GM23248 (cell line): Measurements from ENCODE around the gene CHRNA4. TPM values are rescaled to one million over a fixed set of nuclear protein-coding genes. Genes with fewer than 3 reads are reported as not detected.

ENCODE experiments used
- DNase-seq: peaks from one replicate; pipeline ENCODE4 v3.0.0-alpha.2; 2015
- H2AFZ ChIP-seq: fragments of 200-600 bp; sonication (generic); 2 replicates; pipeline ENCODE4 v1.6.1; 2016; ENCODE audit warnings: antibody characterized with exemption
- H3F3A ChIP-seq: fragments of 200-600 bp; sonication (generic); 2 replicates; pipeline ENCODE4 v1.6.1; 2016; ENCODE audit warnings: mild to moderate bottlenecking, antibody characterized with exemption, mixed run types; ENCODE audit not compliant: insufficient read depth
- H3K27ac ChIP-seq: fragments of 200-600 bp; sonication (generic); 2 replicates; pipeline ENCODE4 v1.5.1; 2016; ENCODE audit warnings: mild to moderate bottlenecking
- H3K27me3 ChIP-seq: fragments of 200-600 bp; sonication (generic); replicated peaks from 2 replicates; pipeline ENCODE4 v1.6.1; 2016; ENCODE audit warnings: mild to moderate bottlenecking; ENCODE audit not compliant: insufficient read depth
- H3K36me3 ChIP-seq: fragments of 200-600 bp; sonication (generic); 2 replicates; pipeline ENCODE4 v1.6.1; 2016; ENCODE audit warnings: low read depth, mild to moderate bottlenecking
- H3K4me1 ChIP-seq: fragments of 200-600 bp; sonication (generic); 2 replicates; pipeline ENCODE4 v1.6.1; 2016; ENCODE audit warnings: mild to moderate bottlenecking; ENCODE audit not compliant: insufficient read depth
- H3K4me2 ChIP-seq: fragments of 200-600 bp; sonication (generic); one replicate; pipeline ENCODE4 v1.6.1; 2016; ENCODE audit warnings: mild to moderate bottlenecking; ENCODE audit not compliant: unreplicated experiment
- H3K4me3 ChIP-seq: fragments of 200-600 bp; sonication (generic); 2 replicates; pipeline ENCODE4 v1.5.1; 2016; ENCODE audit warnings: mild to moderate bottlenecking
- H3K79me2 ChIP-seq: fragments of 200-600 bp; sonication (generic); 2 replicates; pipeline ENCODE4 v1.6.1; 2016; ENCODE audit warnings: mild to moderate bottlenecking; ENCODE audit not compliant: insufficient read depth
- H3K9ac ChIP-seq: fragments of 200-600 bp; sonication (generic); 2 replicates; pipeline ENCODE4 v1.6.1; 2016; ENCODE audit warnings: mild to moderate bottlenecking
- H3K9me2 ChIP-seq: fragments of 200-600 bp; sonication (generic); 2 replicates; pipeline ENCODE4 v1.6.1; 2016; ENCODE audit warnings: mixed run types, mild to moderate bottlenecking, moderate library complexity; ENCODE audit not compliant: insufficient read depth
- H3K9me3 ChIP-seq: fragments of 200-600 bp; sonication (generic); one replicate; pipeline ENCODE4 v1.6.1; 2017; ENCODE audit warnings: low read depth
- H4K20me1 ChIP-seq: fragments of 200-600 bp; sonication (generic); 2 replicates; pipeline ENCODE4 v1.6.0; 2016; ENCODE audit not compliant: insufficient read depth
- EZH2 ChIP-seq: fragments of 200-600 bp; sonication (generic); IDR thresholded peaks from 2 replicates; pipeline ENCODE4 v1.6.1; 2018; ENCODE audit warnings: antibody characterized with exemption, mild to moderate bottlenecking; ENCODE audit not compliant: insufficient read depth, poor library complexity, severe bottlenecking
- EZH2phosphoT487 ChIP-seq: fragments of 200-600 bp; sonication (generic); IDR thresholded peaks from 2 replicates; pipeline ENCODE4 v1.6.1; 2018; ENCODE audit warnings: antibody characterized with exemption, moderate library complexity, mild to moderate bottlenecking, low read depth; ENCODE audit not compliant: insufficient read depth
- WGBS, 2 experiments: methylation state at CpG; one replicate each; pipeline ENCODE4 v1.1.6; 2015 to 2017; ENCODE audit warnings: low lambda C conversion rate in 2 of 2, low coverage in 1 of 2; ENCODE audit errors: missing lambda C conversion rate in 2 of 2; 5-methylcytosine and 5-hydroxymethylcytosine counted together
- in situ Hi-C: fragments of 300-500 bp; cut with MboI; formaldehyde crosslinking; loops from 2 replicates; pipeline ENCODE4 v1.15.0; 2020
- polyA plus RNA-seq: library from polyadenylated mRNA; unstranded; fragments of >200 nt; fragmentation: Nextera tagmentation; extraction: Ambion mirVana; gene quantifications from 2 replicates; pipeline ENCODE4 v1.2.1, GENCODE V29; 2016
- total RNA-seq: library from RNA; depleted of rRNA; stranded (reverse); fragments of >200 nt; shearing (Covaris generic); gene quantifications from 2 replicates; pipeline ENCODE4 v1.2.3, GENCODE V29; 2014

Gene CHRNA4
- total and polyA plus RNA-seq, 2 experiments from 2014 or later, result not detected

- H3K4me3 ChIP-seq, result no peak overlapping the region
- no peak for TF ChIP-seq EZH2phosphoT487
- TF ChIP-seq EZH2, result no peak
- H3K27me3 ChIP-seq, result no peaks in the 10 kb centered on the region; the same call in 1 of the 2 replicates
- 66 to 67% methylated on average over 29 to 33 of the region's 33 CpGs for WGBS, 2 experiments
- no peaks in the 10 kb centered on the region for H3K9me3 ChIP-seq
- H2AFZ ChIP-seq, result no peak overlapping the region
- no peak overlapping the region for H3K4me2 ChIP-seq
- no peaks in the 10 kb centered on the region for H4K20me1 ChIP-seq
- no peaks in the 10 kb centered on the region for H3K4me1 ChIP-seq
- H3F3A ChIP-seq, result no peaks in the 10 kb centered on the region
- no peak overlapping the region for H3K27ac ChIP-seq
- no peak overlapping the region for H3K9ac ChIP-seq
- no peaks in the 10 kb centered on the region for H3K9me2 ChIP-seq
- no peaks in the 10 kb centered on the region for H3K79me2 ChIP-seq
- H3K36me3 ChIP-seq, result no peaks in the 10 kb centered on the region
- in situ Hi-C loops, result no loop called here
- DNase-seq, result no peak
Observed at GRCh38 chr20:63347081-63347741, 13.9 kb downstream of the CHRNA4 start.

- Histone ChIP-seq H3K79me2 (no peaks in the 10 kb centered on the region), H3K4me3 (no peak overlapping the region), H3K9me3 (no peaks in the 10 kb centered on the region), H3K9ac (no peak overlapping the region), H3F3A (no peaks in the 10 kb centered on the region), H3K4me2 (no peak overlapping the region), H2AFZ (no peak overlapping the region), H3K36me3 (no peaks in the 10 kb centered on the region), H3K27ac (no peak overlapping the region), H3K27me3 (no peaks in the 10 kb centered on the region; the same call in 1 of the 2 replicates), H4K20me1 (no peaks in the 10 kb centered on the region), H3K4me1 (no peaks in the 10 kb centered on the region), H3K9me2 (no peaks in the 10 kb centered on the region)
- in situ Hi-C loops, result no loop called here
- no peak for TF ChIP-seq EZH2
- no peak for TF ChIP-seq EZH2phosphoT487
- WGBS, 2 experiments, result 74 to 77% methylated on average over 43 to 50 of the region's 50 CpGs
- DNase-seq, result no peak
Observed at GRCh38 chr20:63346131-63347080, 14.7 kb downstream of the CHRNA4 start.

GRCh38 chr20:63345328-63346100 is 15.6 kb downstream of the CHRNA4 start:
- H3K79me2 ChIP-seq, result no peaks in the 10 kb centered on the region
- TF ChIP-seq EZH2 (no peak), EZH2phosphoT487 (no peak)
- H2AFZ ChIP-seq, result no peak overlapping the region
- H3K4me2 ChIP-seq, result no peak overlapping the region
- H4K20me1 ChIP-seq, result no peaks in the 10 kb centered on the region
- no peak for DNase-seq
- H3K4me3 ChIP-seq, result no peak overlapping the region
- WGBS, 2 experiments, result 38 to 41% methylated on average over 25 of the region's 27 CpGs
- no peaks in the 10 kb centered on the region for H3K9me2 ChIP-seq
- no peaks in the 10 kb centered on the region for H3K36me3 ChIP-seq
- H3K27ac ChIP-seq, result no peak overlapping the region
- no peak overlapping the region for H3K9ac ChIP-seq
- in situ Hi-C loops, result no loop called here
- no peaks in the 10 kb centered on the region for H3K9me3 ChIP-seq
- no peaks in the 10 kb centered on the region; the same call in 1 of the 2 replicates for H3K27me3 ChIP-seq
- no peaks in the 10 kb centered on the region for H3K4me1 ChIP-seq
- H3F3A ChIP-seq, result peaks cover under 1% of the 10 kb centered on the region

GRCh38 chr20:63344616-63345327 is 16.4 kb downstream of the CHRNA4 start:
- Histone ChIP-seq H3K9me2 (no peaks in the 10 kb centered on the region), H3K4me1 (no peaks in the 10 kb centered on the region), H4K20me1 (no peaks in the 10 kb centered on the region), H3K9ac (no peak overlapping the region), H3K4me2 (no peak overlapping the region), H3F3A (peaks cover 8% of the 10 kb centered on the region), H3K36me3 (no peaks in the 10 kb centered on the region), H3K27ac (no peak overlapping the region), H3K9me3 (no peaks in the 10 kb centered on the region), H3K4me3 (no peak overlapping the region), H3K27me3 (no peaks in the 10 kb centered on the region; the same call in 1 of the 2 replicates), H3K79me2 (no peaks in the 10 kb centered on the region), H2AFZ (no peak overlapping the region)
- WGBS, 2 experiments, result 20 to 23% methylated on average over 12 to 21 of the region's 21 CpGs
- in situ Hi-C loops, result no loop called here
- DNase-seq, result peak; percentile 57
- TF ChIP-seq EZH2, result no peak
- TF ChIP-seq EZH2phosphoT487, result no peak
